Sigmoid colon (tissue), 7 donors: ENCODE measurements around the gene KRIT1. TPM values are rescaled to one million over a fixed set of nuclear protein-coding genes. Genes with fewer than 3 reads are reported as not detected.
"Not testable (repeated sequence)": the region's sequence is repeated elsewhere in the genome, so short reads cannot be mapped to it uniquely, and the experiment has no call there.

Experiments
- DNase-seq: peaks from one replicate; pipeline ENCODE4 v3.0.0-alpha.2; 2019
- H3K27ac ChIP-seq, 4 donors: fragments of 200-600 bp; sonication (generic); one replicate each; pipeline ENCODE4 v1.5.1; 2016 to 2019; ENCODE audit warnings: mild to moderate bottlenecking in 1 of 4
- H3K27me3 ChIP-seq, 3 donors: fragments of 200-600 bp; sonication (generic); one replicate each; pipeline ENCODE4 v1.5.1; 2019; ENCODE audit warnings: mild to moderate bottlenecking in 1 of 3
- H3K36me3 ChIP-seq, 4 donors: fragments of 200-600 bp; sonication (generic); one replicate each; pipeline ENCODE4 v1.5.1; 2016 to 2019
- H3K4me1 ChIP-seq, 4 donors: fragments of 200-600 bp; sonication (generic); one replicate each; pipeline ENCODE4 v1.5.1; 2017 to 2019
- H3K4me3 ChIP-seq, 4 donors: fragments of 200-600 bp; sonication (generic); one replicate each; pipeline ENCODE4 v1.5.1; 2017 to 2019; ENCODE audit warnings: mild to moderate bottlenecking in 2 of 4, moderate library complexity in 1 of 4
- H3K9me3 ChIP-seq, 4 donors: fragments of 200-600 bp in 3 of 4; sonication (generic) in 3 of 4; one replicate each; pipeline versions ENCODE4 v1.5.1 to v1.6.1; 2013 to 2019
- CTCF ChIP-seq, 4 experiments: fragments of 450-650 bp in 3 of 4; fragments of 200-600 bp in 1 of 4; IDR thresholded peaks; one replicate each; pipeline ENCODE4 v1.5.1; 2016 to 2019; ENCODE audit warnings: antibody characterized with exemption in 4 of 4, mild to moderate bottlenecking in 3 of 4, moderate library complexity in 2 of 4
- EP300 ChIP-seq, 4 donors: sonication (generic); formaldehyde crosslinking; IDR thresholded peaks; one replicate each; pipeline ENCODE4 v1.6.1; 2017; ENCODE audit warnings: antibody characterized with exemption in 4 of 4
- POLR2A ChIP-seq, 2 donors: fragments of 450-650 bp; IDR thresholded peaks; one replicate each; pipeline ENCODE4 v1.6.1; 2016; ENCODE audit warnings: antibody characterized with exemption in 2 of 2, mild to moderate bottlenecking in 2 of 2, moderate library complexity in 2 of 2
- POLR2AphosphoS5 ChIP-seq, 4 donors: sonication (generic); formaldehyde crosslinking; IDR thresholded peaks; one replicate each; pipeline ENCODE4 v1.6.1; 2017; ENCODE audit warnings: antibody characterized with exemption in 4 of 4
- WGBS, 2 donors: extraction: QIAGEN DNeasy Blood & Tissue Kit; methylation state at CpG; one replicate each; pipeline ENCODE4 v1.1.7; 2013; 5-methylcytosine and 5-hydroxymethylcytosine counted together
- intact Hi-C: fragments of 100-400 bp; cut with DNase I; formaldehyde crosslinking; loops from one replicate; pipeline ENCODE4 v1.15.1; 2023
- polyA plus RNA-seq, 3 donors: library from polyadenylated mRNA; stranded (reverse); fragments of 200-250 nt; gene quantifications; one replicate each; pipeline ENCODE4 v1.2.3, GENCODE V29; 2013
- total RNA-seq, 4 donors: library from RNA; depleted of rRNA; stranded (reverse); fragments of >200 nt; gene quantifications; one replicate each; pipeline ENCODE4 v1.1.0, GENCODE V29; 2016
- donor health status: healthy with polysubstance abuse.
- donor health status: Bipolar disorder and iron deficiency.
- donor health status: healthy.

Gene KRIT1
- total and polyA plus RNA-seq, 7 donors: 13.9 to 97.2 (median 69.1) TPM

- Histone ChIP-seq H3K27me3 (no peaks in the 10 kb centered on the region), H3K4me3 (peak within 1 kb of the TSS; percentile 37 to 60 (median 52)), H3K36me3 (no peaks in the 10 kb centered on the region), H3K27ac (peak within 1 kb of the TSS; percentile 80 to 83 (median 80)), H3K9me3 (no peaks in the 10 kb centered on the region), H3K4me1 (peaks cover 0 to 8% (median 4%) of the 10 kb centered on the region in 4 donors)
- 11 to 17% methylated on average over 60 of the region's 60 CpGs for WGBS, 2 donors
- intact Hi-C loops: loop anchor here (5.0 kb wide), 1 partner anchor 268 kb away; the partner anchor contains the start of gene GATAD1
- TF ChIP-seq POLR2AphosphoS5 (IDR thresholded peaks at IDR 0.05): peak in 3 of 4 donors; percentile 26 to 57 (median 32)
- TF ChIP-seq CTCF (IDR thresholded peaks at IDR 0.05): peak; percentile 59 to 98 (median 90)
- no peak for TF ChIP-seq POLR2A (IDR thresholded peaks at IDR 0.05)
- TF ChIP-seq EP300 (IDR thresholded peaks at IDR 0.05): no peak
- DNase-seq: peak; percentile 90
Observed at GRCh38 chr7:92178928-92179924, 66.5 kb downstream of the KRIT1 start, which contains the start of gene LRRD1. Gene LRRD1, minus strand, starts transcription at chr7:92179142. Its CDS starts 13,940 bp downstream, at chr7:92165202.

GRCh38 chr7:92177362-92177761 lies 68.4 kb downstream of the KRIT1 start:
- Histone ChIP-seq H3K4me3 (no peak overlapping the region), H3K36me3 (no peaks in the 10 kb centered on the region), H3K27ac (no peak overlapping the region), H3K4me1 (peaks cover 0 to 8% (median 4%) of the 10 kb centered on the region in 4 donors), H3K9me3 (no peaks in the 10 kb centered on the region), H3K27me3 (no peaks in the 10 kb centered on the region)
- no peak for TF ChIP-seq POLR2AphosphoS5 (IDR thresholded peaks at IDR 0.05)
- no peak for TF ChIP-seq CTCF (IDR thresholded peaks at IDR 0.05)
- TF ChIP-seq EP300 (IDR thresholded peaks at IDR 0.05): no peak
- no peak for TF ChIP-seq POLR2A (IDR thresholded peaks at IDR 0.05)
- no peak for DNase-seq
- intact Hi-C loops: loop anchor here (5.0 kb wide), 1 partner anchor 270 kb away; the partner anchor contains the start of gene GATAD1

GRCh38 chr7:92169529-92169928 lies 76.2 kb downstream of the KRIT1 start:
- H3K9me3 ChIP-seq, intact Hi-C loops, H3K27ac ChIP-seq, H3K4me1 ChIP-seq, DNase-seq, H3K27me3 ChIP-seq, H3K36me3 ChIP-seq, H3K4me3 ChIP-seq: not testable (repeated sequence)
- WGBS, 2 donors: 92% methylated on average over 2 of the region's 2 CpGs

- TF ChIP-seq CTCF (IDR thresholded peaks at IDR 0.05): no peak
- no peak for TF ChIP-seq POLR2A (IDR thresholded peaks at IDR 0.05)
- TF ChIP-seq EP300 (IDR thresholded peaks at IDR 0.05): no peak
- no peak for TF ChIP-seq POLR2AphosphoS5 (IDR thresholded peaks at IDR 0.05)
- no peak for DNase-seq
- intact Hi-C loops: no loop called here
- Histone ChIP-seq H3K27me3 (no peaks in the 10 kb centered on the region), H3K9me3 (no peaks in the 10 kb centered on the region), H3K4me1 (no peaks in the 10 kb centered on the region), H3K4me3 (no peak overlapping the region), H3K27ac (no peak overlapping the region), H3K36me3 (no peaks in the 10 kb centered on the region)
- WGBS, 2 donors: 92% methylated on average over 1 of the region's 1 CpG
Observed at GRCh38 chr7:92161271-92161670, 84.4 kb downstream of the KRIT1 start.
